HCT116 (cell line): ENCODE results near the gene FH.

Source experiments
- CEBPB ChIP-seq: IDR thresholded peaks from 2 replicates; pipeline ENCODE4 v1.6.1; 2012; ENCODE audit warnings: low read depth
- MAX ChIP-seq: IDR thresholded peaks from 2 replicates; pipeline ENCODE4 v1.6.1; 2012
- POLR2A ChIP-seq: IDR thresholded peaks from 2 replicates; pipeline ENCODE4 v1.7.0; 2011; ENCODE audit warnings: borderline replicate concordance; ENCODE audit not compliant: insufficient read depth, insufficient read length; ENCODE audit errors: extremely low read depth
- POLR2AphosphoS5 ChIP-seq: IDR thresholded peaks from 2 replicates; pipeline ENCODE4 v1.6.1; 2011; ENCODE audit warnings: mild to moderate bottlenecking, low read depth, low read length, moderate library complexity
- SP1 ChIP-seq: IDR thresholded peaks from 2 replicates; pipeline ENCODE4 v1.6.1; 2012; ENCODE audit warnings: low read depth
- YY1 ChIP-seq: IDR thresholded peaks from 2 replicates; pipeline ENCODE4 v1.6.1; 2011; ENCODE audit warnings: low read length, low read depth, moderate library complexity, mild to moderate bottlenecking; ENCODE audit not compliant: insufficient replicate concordance; ENCODE audit errors: extremely low read depth
- ZFX ChIP-seq: fragments of 450-650 bp; IDR thresholded peaks from 2 replicates; pipeline ENCODE4 v1.6.1; 2017
- ZNF274 ChIP-seq: fragments of 200-500 bp; sonication (Bioruptor generic); IDR thresholded peaks from 2 replicates; pipeline ENCODE4 v1.6.1; 2014; ENCODE audit warnings: mild to moderate bottlenecking, low read depth, low read length, inconsistent platforms
- TF ChIP-seq, protein P1 (sequence below), 3 experiments: fragments of 200-600 bp in 1 of 3; sonication (generic) in 1 of 3; IDR thresholded peaks in 2 of 3; conservative IDR thresholded peaks in 1 of 3; 2 replicates each; pipeline ENCODE4 v1.5.1; 2012 to 2017; ENCODE audit warnings: low read depth in 2 of 3, low read length in 2 of 3, antibody characterized with exemption in 1 of 3, borderline replicate concordance in 1 of 3, control low read depth in 1 of 3, mild to moderate bottlenecking in 1 of 3, mixed read lengths in 1 of 3, mixed run types in 1 of 3, moderate library complexity in 1 of 3; ENCODE audit not compliant: insufficient read depth in 1 of 3
- TF ChIP-seq, protein P2 (sequence below): IDR thresholded peaks from 2 replicates; pipeline ENCODE4 v1.6.1; 2011; ENCODE audit warnings: mild to moderate bottlenecking, low read length, moderate library complexity; ENCODE audit not compliant: insufficient replicate concordance; ENCODE audit errors: extremely low read depth

- no peak for TF ChIP-seq YY1
- TF ChIP-seq, protein P1, sequence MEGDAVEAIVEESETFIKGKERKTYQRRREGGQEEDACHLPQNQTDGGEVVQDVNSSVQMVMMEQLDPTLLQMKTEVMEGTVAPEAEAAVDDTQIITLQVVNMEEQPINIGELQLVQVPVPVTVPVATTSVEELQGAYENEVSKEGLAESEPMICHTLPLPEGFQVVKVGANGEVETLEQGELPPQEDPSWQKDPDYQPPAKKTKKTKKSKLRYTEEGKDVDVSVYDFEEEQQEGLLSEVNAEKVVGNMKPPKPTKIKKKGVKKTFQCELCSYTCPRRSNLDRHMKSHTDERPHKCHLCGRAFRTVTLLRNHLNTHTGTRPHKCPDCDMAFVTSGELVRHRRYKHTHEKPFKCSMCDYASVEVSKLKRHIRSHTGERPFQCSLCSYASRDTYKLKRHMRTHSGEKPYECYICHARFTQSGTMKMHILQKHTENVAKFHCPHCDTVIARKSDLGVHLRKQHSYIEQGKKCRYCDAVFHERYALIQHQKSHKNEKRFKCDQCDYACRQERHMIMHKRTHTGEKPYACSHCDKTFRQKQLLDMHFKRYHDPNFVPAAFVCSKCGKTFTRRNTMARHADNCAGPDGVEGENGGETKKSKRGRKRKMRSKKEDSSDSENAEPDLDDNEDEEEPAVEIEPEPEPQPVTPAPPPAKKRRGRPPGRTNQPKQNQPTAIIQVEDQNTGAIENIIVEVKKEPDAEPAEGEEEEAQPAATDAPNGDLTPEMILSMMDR (IDR thresholded peaks at IDR 0.05 in 2 of 3, conservative IDR thresholded peaks at IDR 0.05 in 1 of 3; ENCODE audit: borderline replicate concordance in 1 of 3, insufficient read depth in 1 of 3, low read depth in 2 of 3, low read length in 2 of 3): no peak
- no peak for TF ChIP-seq CEBPB
- no peak for TF ChIP-seq SP1
- no peak for TF ChIP-seq POLR2A
- no peak for TF ChIP-seq ZFX
- TF ChIP-seq POLR2AphosphoS5: no peak
- TF ChIP-seq, protein P2, sequence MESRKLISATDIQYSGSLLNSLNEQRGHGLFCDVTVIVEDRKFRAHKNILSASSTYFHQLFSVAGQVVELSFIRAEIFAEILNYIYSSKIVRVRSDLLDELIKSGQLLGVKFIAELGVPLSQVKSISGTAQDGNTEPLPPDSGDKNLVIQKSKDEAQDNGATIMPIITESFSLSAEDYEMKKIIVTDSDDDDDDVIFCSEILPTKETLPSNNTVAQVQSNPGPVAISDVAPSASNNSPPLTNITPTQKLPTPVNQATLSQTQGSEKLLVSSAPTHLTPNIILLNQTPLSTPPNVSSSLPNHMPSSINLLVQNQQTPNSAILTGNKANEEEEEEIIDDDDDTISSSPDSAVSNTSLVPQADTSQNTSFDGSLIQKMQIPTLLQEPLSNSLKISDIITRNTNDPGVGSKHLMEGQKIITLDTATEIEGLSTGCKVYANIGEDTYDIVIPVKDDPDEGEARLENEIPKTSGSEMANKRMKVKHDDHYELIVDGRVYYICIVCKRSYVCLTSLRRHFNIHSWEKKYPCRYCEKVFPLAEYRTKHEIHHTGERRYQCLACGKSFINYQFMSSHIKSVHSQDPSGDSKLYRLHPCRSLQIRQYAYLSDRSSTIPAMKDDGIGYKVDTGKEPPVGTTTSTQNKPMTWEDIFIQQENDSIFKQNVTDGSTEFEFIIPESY: no peak
- no peak for TF ChIP-seq ZNF274
- no peak for TF ChIP-seq MAX
Measured at GRCh38 chr1:241507189-241507863, 12.2 kb downstream of the FH start.
